ENCODE measurements around the gene PRSS8. TPM values are rescaled to one million over a fixed set of nuclear protein-coding genes. Genes with fewer than 3 reads are reported as not detected.

Gene PRSS8
- polyA plus RNA-seq, 1 donor from 2014 or later = not detected

- Histone ChIP-seq H3F3A (ENCODE audit: insufficient read depth, low read length, poor library complexity, severe bottlenecking) (no peaks in the 10 kb centered on the region), H3K9me2 (ENCODE audit: insufficient read depth, low read length) (no peaks in the 10 kb centered on the region), H3K27ac (ENCODE audit: low read length) (no peak overlapping the region), H3K4me3 (ENCODE audit: low read length) (no peak overlapping the region), H3K9me3 (ENCODE audit: low read length) (no peaks in the 10 kb centered on the region), H3K4me2 (ENCODE audit: low read length) (no peak overlapping the region), H3K27me3 (ENCODE audit: insufficient read depth, low read depth, low read length) (no peaks in the 10 kb centered on the region), H4K20me1 (ENCODE audit: insufficient read depth) (no peaks in the 10 kb centered on the region), H3K9ac (ENCODE audit: low read length) (no peak overlapping the region), H2AFZ (ENCODE audit: low read depth, low read length) (no peak overlapping the region), H3K36me3 (ENCODE audit: insufficient read depth, low read length) (no peaks in the 10 kb centered on the region), H3K79me2 (replicated peaks; ENCODE audit: insufficient read depth, low read length) (no peaks in the 10 kb centered on the region)
- TF ChIP-seq EP300 (conservative IDR thresholded peaks at IDR 0.05; ENCODE audit: poor library complexity, severe bottlenecking) (no peak), REST (IDR thresholded peaks at IDR 0.05; ENCODE audit: borderline replicate concordance) (no peak), TAF1 (IDR thresholded peaks at IDR 0.05; ENCODE audit: low read depth) (no peak), MXI1 (conservative IDR thresholded peaks at IDR 0.05; ENCODE audit: poor library complexity, severe bottlenecking) (no peak)
Observed at GRCh38 chr16:31110106-31111034, 25.2 kb downstream of the PRSS8 start.

GRCh38 chr16:31109622-31110021 lies 25.9 kb downstream of the PRSS8 start:
- TF ChIP-seq POLR2AphosphoS5 (IDR thresholded peaks at IDR 0.05) = no peak
- no peak for TF ChIP-seq RAD21 (conservative IDR thresholded peaks at IDR 0.05)
- no peak for TF ChIP-seq EZH2 (IDR thresholded peaks at IDR 0.05; ENCODE audit: borderline replicate concordance, insufficient read depth, low read length, poor library complexity, severe bottlenecking)
- no peak for TF ChIP-seq SMC3 (conservative IDR thresholded peaks at IDR 0.05; ENCODE audit: poor library complexity)
- H3K79me2 ChIP-seq (replicated peaks; ENCODE audit: insufficient read depth, low read length) = no peaks in the 10 kb centered on the region
- H4K20me1 ChIP-seq (ENCODE audit: insufficient read depth) = no peaks in the 10 kb centered on the region
- no peak overlapping the region for H3K4me2 ChIP-seq (ENCODE audit: low read length)
- no peak overlapping the region for H2AFZ ChIP-seq (ENCODE audit: low read depth, low read length)
- H3F3A ChIP-seq (ENCODE audit: insufficient read depth, low read length, poor library complexity, severe bottlenecking) = no peaks in the 10 kb centered on the region
- H3K27ac ChIP-seq (ENCODE audit: low read length) = no peak overlapping the region
- no peaks in the 10 kb centered on the region for H3K27me3 ChIP-seq (ENCODE audit: insufficient read depth, low read depth, low read length)
- H3K36me3 ChIP-seq (ENCODE audit: insufficient read depth, low read length) = no peaks in the 10 kb centered on the region
- no peak overlapping the region for H3K9ac ChIP-seq (ENCODE audit: low read length)
- H3K4me3 ChIP-seq (ENCODE audit: low read length) = peak overlapping the region; percentile 99
- no peaks in the 10 kb centered on the region for H3K9me2 ChIP-seq (ENCODE audit: insufficient read depth, low read length)
- H3K9me3 ChIP-seq (ENCODE audit: low read length) = no peaks in the 10 kb centered on the region

- peak overlapping the region; percentile 99 for H3K4me3 ChIP-seq (ENCODE audit: low read length)
- peak overlapping the region; percentile 24 for H3K27ac ChIP-seq (ENCODE audit: low read length)
- H2AFZ ChIP-seq (ENCODE audit: low read depth, low read length) = peak overlapping the region; percentile 83
- no peaks in the 10 kb centered on the region for H3K79me2 ChIP-seq (replicated peaks; ENCODE audit: insufficient read depth, low read length)
- H3K9ac ChIP-seq (ENCODE audit: low read length) = peak overlapping the region; percentile 87
- no peaks in the 10 kb centered on the region for H3K9me3 ChIP-seq (ENCODE audit: low read length)
- no peaks in the 10 kb centered on the region for H3F3A ChIP-seq (ENCODE audit: insufficient read depth, low read length, poor library complexity, severe bottlenecking)
- TF ChIP-seq CTCF (IDR thresholded peaks at IDR 0.05; ENCODE audit: poor library complexity, severe bottlenecking) (no peak), TAF1 (IDR thresholded peaks at IDR 0.05; ENCODE audit: low read depth) (no peak)
- H3K9me2 ChIP-seq (ENCODE audit: insufficient read depth, low read length) = no peaks in the 10 kb centered on the region
- no peaks in the 10 kb centered on the region for H3K36me3 ChIP-seq (ENCODE audit: insufficient read depth, low read length)
- H3K27me3 ChIP-seq (ENCODE audit: insufficient read depth, low read depth, low read length) = no peaks in the 10 kb centered on the region
- peak overlapping the region; percentile 44 for H3K4me2 ChIP-seq (ENCODE audit: low read length)
- no peaks in the 10 kb centered on the region for H4K20me1 ChIP-seq (ENCODE audit: insufficient read depth)
Observed at GRCh38 chr16:31108794-31109558, 26.6 kb downstream of the PRSS8 start.

All from neural cell (in vitro differentiated cells).